DND-41 (cell line): Measurements from ENCODE around the gene INPP5F.

ENCODE experiments used
- ATAC-seq: fragments of 200-7000 bp; cut with Tn5 transposase; 3 replicates; pipeline ENCODE4 v1.9.1; 2021; ENCODE audit warnings: low read depth; ENCODE audit not compliant: insufficient read depth
- DNase-seq: peaks from one replicate; pipeline ENCODE4 v3.0.0-alpha.2; 2020
- H2AFZ ChIP-seq: 2 replicates; pipeline ENCODE4 v1.6.0; 2012; ENCODE audit warnings: low read depth, low read length
- H3K27ac ChIP-seq: 2 replicates; pipeline ENCODE4 v1.5.1; 2012; ENCODE audit warnings: low read length, inconsistent platforms
- H3K27me3 ChIP-seq: fragments of 200-600 bp; sonication (generic); 2 replicates; pipeline ENCODE4 v1.6.0; 2012; ENCODE audit warnings: low read length, mild to moderate bottlenecking, inconsistent platforms; ENCODE audit not compliant: insufficient read depth, poor library complexity
- H3K36me3 ChIP-seq: 2 replicates; pipeline ENCODE4 v1.5.1; 2012; ENCODE audit warnings: low read length, inconsistent platforms; ENCODE audit not compliant: insufficient read depth
- H3K4me1 ChIP-seq: 2 replicates; pipeline ENCODE4 v1.5.1; 2012; ENCODE audit warnings: mild to moderate bottlenecking, low read length; ENCODE audit not compliant: insufficient read depth
- H3K4me2 ChIP-seq: 2 replicates; pipeline ENCODE4 v1.6.0; 2012; ENCODE audit warnings: mild to moderate bottlenecking, moderate library complexity, low read length, inconsistent platforms; ENCODE audit not compliant: insufficient read depth
- H3K4me3 ChIP-seq, 2 experiments: fragments of 200-600 bp in 1 of 2; shearing (Covaris generic) in 1 of 2; 2 replicates each; pipeline ENCODE4 v1.5.1; 2012 to 2016; ENCODE audit warnings: inconsistent platforms in 2 of 2, low read length in 2 of 2, mild to moderate bottlenecking in 2 of 2, low read depth in 1 of 2, moderate library complexity in 1 of 2
- H3K79me2 ChIP-seq: 2 replicates; pipeline ENCODE4 v1.6.0; 2012; ENCODE audit warnings: low read length, inconsistent platforms; ENCODE audit not compliant: insufficient read depth
- H3K9ac ChIP-seq: 2 replicates; pipeline ENCODE4 v1.6.0; 2012; ENCODE audit warnings: low read depth, mild to moderate bottlenecking, inconsistent platforms, low read length, moderate library complexity
- H3K9me3 ChIP-seq: 2 replicates; pipeline ENCODE4 v1.5.1; 2012; ENCODE audit warnings: low read length, moderate library complexity, mild to moderate bottlenecking, inconsistent platforms; ENCODE audit not compliant: insufficient read depth, severe bottlenecking
- H4K20me1 ChIP-seq: 2 replicates; pipeline ENCODE4 v1.6.0; 2012; ENCODE audit warnings: low read length; ENCODE audit not compliant: insufficient read depth
- CTCF ChIP-seq: IDR thresholded peaks from 2 replicates; pipeline ENCODE4 v1.5.1; 2012; ENCODE audit warnings: borderline replicate concordance, low read length, moderate library complexity, mild to moderate bottlenecking; ENCODE audit not compliant: poor library complexity, severe bottlenecking; ENCODE audit errors: extremely low read depth
- EZH2 ChIP-seq: IDR thresholded peaks from 3 replicates; pipeline ENCODE4 v1.6.1; 2012; ENCODE audit warnings: borderline replicate concordance, low read depth, mild to moderate bottlenecking, moderate library complexity, low read length, inconsistent platforms; ENCODE audit not compliant: severe bottlenecking

Gene INPP5F

GRCh38 chr10:119872860-119873681 is 147.2 kb downstream of the INPP5F start:
- ATAC-seq (peak; percentile 91), DNase-seq (peak; percentile 91)
- peak overlapping the region; percentile 90 for H3K4me2 ChIP-seq
- TF ChIP-seq EZH2 (no peak), CTCF (no peak)
- no peaks in the 10 kb centered on the region for H3K9me3 ChIP-seq
- peaks cover 41% of the 10 kb centered on the region for H4K20me1 ChIP-seq
- H3K4me3 ChIP-seq, result peak overlapping the region; percentile 49 to 66
- H3K9ac ChIP-seq, result peak overlapping the region; percentile 89
- H3K79me2 ChIP-seq, result peaks cover 58% of the 10 kb centered on the region
- peaks cover 4% of the 10 kb centered on the region; the same call in 1 of the 2 replicates for H3K36me3 ChIP-seq
- peak overlapping the region; percentile 99 for H2AFZ ChIP-seq
- H3K27ac ChIP-seq, result peak overlapping the region; percentile 94
- H3K4me1 ChIP-seq, result peaks cover 44% of the 10 kb centered on the region
- H3K27me3 ChIP-seq, result no peaks in the 10 kb centered on the region

- Histone ChIP-seq H3K9ac (no peak overlapping the region), H3K27ac (no peak overlapping the region), H3K27me3 (no peaks in the 10 kb centered on the region), H3K9me3 (no peaks in the 10 kb centered on the region), H2AFZ (no peak overlapping the region), H3K4me1 (peaks cover 7% of the 10 kb centered on the region), H3K4me3 (no peak overlapping the region), H3K79me2 (peaks cover 5% of the 10 kb centered on the region), H3K36me3 (no peaks in the 10 kb centered on the region), H3K4me2 (no peak overlapping the region), H4K20me1 (no peaks in the 10 kb centered on the region)
- no peak for ATAC-seq
- no peak for TF ChIP-seq EZH2
- no peak for TF ChIP-seq CTCF
- DNase-seq, result no peak
These were observed 152.7 kb downstream of the INPP5F start for GRCh38 chr10:119878524-119878923.
